ENCODE measurements around the gene METTL24.

GRCh38 chr6:110348961-110349690 is 9.0 kb downstream of the METTL24 start:
- no peak for TF ChIP-seq CTCF (conservative IDR thresholded peaks at IDR 0.05; ENCODE audit: low read length)
- TF ChIP-seq EZH2phosphoT487 (IDR thresholded peaks at IDR 0.05; ENCODE audit: borderline replicate concordance), result no peak
